HTR-8/SVneo (cell line): ENCODE measurements around the gene SLC39A8.

Experiments used
- DNase-seq: peaks from one replicate; pipeline ENCODE4 v3.0.0; 2011; ENCODE audit warnings: low spot score, mixed read lengths; ENCODE audit not compliant: insufficient read length
- FAIRE-seq: peaks from 2 replicates; lab custom pipeline; 2011; peaks lifted over from hg19 to GRCh38; lab: Jason Lieb, UNC

Gene SLC39A8

GRCh38 chr4:102342404-102343074 lies 2.7 kb downstream of the SLC39A8 start:
- FAIRE-seq, result no peak
- DNase-seq, result no peak

- DNase-seq (no peak), FAIRE-seq (no peak)
These were observed 4.1 kb downstream of the SLC39A8 start for GRCh38 chr4:102341201-102341600.

DNA sequence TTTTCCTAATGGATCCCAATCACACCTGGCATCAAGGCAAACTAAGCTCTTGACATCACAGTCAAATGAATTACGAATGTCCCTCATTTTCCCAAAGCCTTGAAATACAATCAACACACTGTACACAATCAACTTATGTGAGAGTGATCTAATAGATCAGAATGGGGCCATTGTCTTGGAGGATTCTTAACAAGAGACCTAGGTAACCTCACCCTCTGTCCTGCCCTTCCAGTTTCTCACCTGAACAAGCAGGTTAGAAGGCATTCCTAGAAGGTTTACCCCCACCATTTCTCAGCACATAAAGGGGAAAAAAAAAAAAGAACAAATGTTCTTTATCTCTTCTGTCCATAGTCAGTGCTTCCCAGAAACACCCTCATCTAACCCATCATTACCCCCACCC lies 6.3 kb downstream of the SLC39A8 start:
- FAIRE-seq (no peak), DNase-seq (no peak)

DNA sequence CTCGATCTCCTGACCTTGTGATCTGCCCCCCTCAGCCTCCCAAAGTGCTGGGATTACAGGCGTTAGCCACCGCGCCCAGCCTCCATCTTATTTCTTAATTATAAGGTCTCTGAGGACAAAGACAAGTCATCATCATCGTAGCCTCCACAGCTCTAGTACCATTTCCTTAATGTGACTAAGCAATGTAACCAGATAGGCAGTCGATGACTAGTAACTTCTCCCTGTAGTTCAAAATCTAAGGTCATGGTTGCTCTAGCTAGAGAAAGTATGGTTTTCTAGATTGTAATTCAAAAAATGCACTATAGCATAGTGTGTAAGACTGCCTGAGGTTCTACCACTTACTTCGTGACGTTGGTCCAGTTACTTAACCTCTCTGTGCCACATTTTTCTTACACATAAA lies 6.9 kb downstream of the SLC39A8 start:
- FAIRE-seq (no peak), DNase-seq (no peak)

GRCh38 chr4:102335616-102336015 lies 9.7 kb downstream of the SLC39A8 start:
- FAIRE-seq, result no peak
- DNase-seq, result no peak

- FAIRE-seq (no peak), DNase-seq (no peak)
These were observed 10.7 kb downstream of the SLC39A8 start for GRCh38 chr4:102334624-102335023.

DNA sequence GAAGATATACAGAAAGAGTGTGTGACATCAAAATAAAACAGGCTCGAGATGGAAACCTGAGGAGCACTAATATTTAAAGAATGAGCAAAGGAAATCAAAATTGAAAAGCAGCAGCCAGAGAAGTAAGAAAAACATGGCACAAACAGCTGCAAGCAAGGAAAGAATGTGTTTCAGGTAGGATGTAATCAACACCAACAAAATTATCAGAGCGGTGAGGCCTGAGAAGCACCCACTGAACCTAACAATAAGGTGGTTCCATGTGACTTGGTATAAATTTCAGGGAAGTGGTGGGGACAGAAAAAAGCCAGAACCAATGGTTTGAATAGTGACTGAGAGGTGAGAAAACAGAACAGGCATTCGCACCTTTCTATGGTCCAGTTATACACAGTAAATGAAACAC lies 11.5 kb downstream of the SLC39A8 start:
- no peak for DNase-seq
- no peak for FAIRE-seq

- FAIRE-seq (no peak), DNase-seq (no peak)
These were observed 17.2 kb downstream of the SLC39A8 start for GRCh38 chr4:102328045-102328444.

DNA sequence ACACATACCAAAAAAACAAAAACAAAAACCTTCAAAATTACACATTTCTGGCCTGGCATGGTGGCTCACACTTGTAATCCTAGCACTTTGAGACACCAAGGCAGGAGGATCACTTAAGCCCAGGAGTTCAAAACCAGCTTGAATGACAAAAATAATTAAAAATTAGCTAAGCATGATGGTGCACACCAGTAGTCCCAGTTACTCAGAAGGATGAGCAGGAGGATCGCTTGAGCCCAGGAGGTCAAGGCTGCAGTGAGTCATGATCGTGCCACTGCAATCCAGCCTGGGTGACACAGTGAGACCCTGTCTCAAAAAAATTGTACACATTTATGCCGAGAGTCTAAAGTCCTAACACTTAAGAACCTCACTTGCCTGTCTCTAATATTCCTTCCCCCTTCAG lies 18.3 kb downstream of the SLC39A8 start:
- FAIRE-seq, result no peak

GRCh38 chr4:102324730-102325129 lies 20.6 kb downstream of the SLC39A8 start:
- DNase-seq, result no peak
- FAIRE-seq, result no peak

More for the DNA sequence above, 18.3 kb downstream of the SLC39A8 start:
- DNase-seq, result no peak

GRCh38 chr4:102322736-102323135 lies 22.5 kb downstream of the SLC39A8 start:
- FAIRE-seq (no peak), DNase-seq (no peak)

- no peak for FAIRE-seq
- DNase-seq, result no peak
These were observed 23.9 kb downstream of the SLC39A8 start for GRCh38 chr4:102321260-102321995.

DNA sequence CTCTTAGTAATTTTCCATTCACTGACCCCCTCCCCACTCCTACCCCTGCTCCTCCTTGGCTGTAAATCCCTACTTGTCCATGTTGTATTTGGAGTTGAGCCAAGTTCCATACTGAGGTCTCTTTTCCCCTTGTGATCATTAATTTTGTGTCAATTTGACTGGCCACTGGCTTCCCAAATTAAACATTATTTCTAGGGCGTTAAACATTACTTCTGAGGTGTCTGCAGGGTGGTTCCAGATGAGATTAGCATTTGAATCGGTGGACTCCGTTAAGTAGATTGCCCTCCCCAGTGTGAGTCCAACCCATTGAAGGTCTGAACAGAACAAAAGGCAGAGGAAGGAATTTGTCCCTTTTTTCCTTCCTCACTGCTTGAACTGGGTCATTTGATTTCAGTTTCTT lies 25.7 kb downstream of the SLC39A8 start:
- DNase-seq (no peak), FAIRE-seq (no peak)

- FAIRE-seq (no peak), DNase-seq (no peak)
These were observed 26.8 kb downstream of the SLC39A8 start for GRCh38 chr4:102318526-102318925.

- FAIRE-seq, result no peak
- no peak for DNase-seq
These were observed 27.2 kb downstream of the SLC39A8 start for GRCh38 chr4:102318105-102318504.

DNA sequence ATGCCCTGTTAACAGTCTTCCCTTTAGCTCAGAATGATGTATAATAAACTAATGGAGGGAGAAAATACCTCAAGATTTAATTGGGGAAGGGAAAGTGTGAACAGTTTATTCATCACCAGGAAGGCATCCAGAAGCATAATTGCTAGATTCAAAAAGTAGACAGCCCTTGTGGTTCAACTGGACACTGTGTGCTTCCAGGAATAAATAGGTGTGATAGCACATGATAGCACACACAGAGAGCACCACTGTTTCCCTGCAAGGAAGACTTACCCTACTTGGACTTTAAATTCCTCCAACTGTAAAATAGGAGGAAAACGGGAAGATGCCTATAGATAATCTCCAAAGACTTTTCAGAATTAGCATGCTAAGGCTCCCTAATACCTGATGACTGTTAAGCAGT lies 27.8 kb downstream of the SLC39A8 start:
- DNase-seq (no peak), FAIRE-seq (no peak)

DNA sequence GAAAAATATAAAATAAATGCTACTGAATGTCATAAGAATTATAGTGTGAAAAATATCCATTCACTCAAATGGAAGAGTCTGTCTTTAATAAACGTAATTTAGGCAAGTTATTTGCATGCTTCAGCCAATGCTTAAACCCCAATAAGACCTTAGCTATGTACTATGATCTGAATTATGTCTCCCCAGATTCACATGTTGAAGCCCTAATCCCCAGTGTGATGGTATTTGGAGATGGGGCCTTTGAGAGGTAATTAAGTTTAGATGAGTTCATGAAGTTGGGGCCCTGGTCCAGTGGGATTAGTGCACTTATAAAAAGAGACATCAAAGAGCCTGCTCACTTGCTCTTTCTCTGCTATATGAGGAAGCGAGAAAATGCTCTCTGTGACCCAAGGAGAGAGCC lies 28.7 kb downstream of the SLC39A8 start:
- no peak for FAIRE-seq
- no peak for DNase-seq

DNA sequence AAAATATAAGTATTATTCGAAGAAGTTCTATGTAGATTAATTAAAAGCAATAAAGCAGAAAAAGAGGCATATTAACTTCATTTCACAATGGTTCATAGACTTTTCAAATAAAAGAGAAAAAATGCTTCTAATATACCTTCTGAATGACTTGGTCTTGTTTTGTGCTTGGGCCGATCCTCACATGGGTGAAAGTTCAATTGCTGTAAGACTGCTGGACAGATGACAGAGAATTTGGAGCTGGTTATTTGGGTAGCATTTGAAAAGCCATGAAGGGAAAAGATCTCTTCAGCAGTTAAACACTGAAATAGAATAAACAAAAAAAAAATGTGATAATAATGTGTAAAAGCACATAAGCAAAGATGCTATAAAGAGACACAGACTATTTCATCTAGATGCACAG lies 29.8 kb downstream of the SLC39A8 start:
- DNase-seq (no peak), FAIRE-seq (no peak)

- FAIRE-seq (no peak), DNase-seq (no peak)
These were observed 32.9 kb downstream of the SLC39A8 start for GRCh38 chr4:102312417-102312816.

GRCh38 chr4:102311912-102312311 lies 33.4 kb downstream of the SLC39A8 start:
- FAIRE-seq (no peak), DNase-seq (no peak)

DNA sequence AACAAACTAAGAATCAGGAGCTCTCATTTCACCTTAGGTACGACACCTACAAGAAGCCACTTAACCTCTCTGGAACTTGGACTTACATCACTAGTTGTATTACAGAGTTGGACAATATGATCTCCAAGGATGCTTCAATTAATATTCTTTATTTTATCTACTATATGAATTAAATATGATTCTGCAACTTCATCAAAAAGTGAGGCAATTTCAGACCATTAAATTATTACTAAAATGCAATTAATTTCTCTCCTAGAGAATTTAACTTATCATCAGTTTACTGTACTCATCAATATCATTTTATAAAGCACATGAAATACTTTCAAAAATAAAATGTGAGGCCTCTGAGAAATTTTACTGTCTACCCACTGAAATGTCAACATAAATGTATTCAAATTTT lies 33.9 kb downstream of the SLC39A8 start:
- FAIRE-seq (no peak), DNase-seq (no peak)
